GM12878 (cell line): Measurements from ENCODE around the gene ZNF732. TPM values are rescaled to one million over a fixed set of nuclear protein-coding genes. Genes with fewer than 3 reads are reported as not detected.

Source experiments
- ATAC-seq: fragments of 200-7000 bp; cut with Tn5 transposase; 3 replicates; pipeline ENCODE4 v1.9.1; 2020; ENCODE audit warnings: mild to moderate bottlenecking, moderate library complexity
- BruUV-seq: library from RNA; stranded (reverse); fragments of 400-500 nt; replicated peaks from 2 replicates; lab custom pipeline; 2021; lab: Mats Ljungman, UMichigan
- CTCF ChIA-PET: fragments of 300-600 bp; sonication (Branson Sonifier 250); formaldehyde crosslinking; extraction: SDS; loops from one replicate; lab custom pipeline; 2021; ENCODE audit warnings: inconsistent platforms; lab: Yijun Ruan, JAX
- POLR2A ChIA-PET: fragments of 350-600 bp; formaldehyde crosslinking; extraction: SDS; loops from one replicate; lab custom pipeline; 2021; ENCODE audit warnings: inconsistent platforms; lab: Charles Lee
- RAD21 ChIA-PET: fragments of 300-600 bp; sonication (Branson Sonifier 250); formaldehyde crosslinking; loops from one replicate; lab custom pipeline; 2023; ENCODE audit warnings: antibody characterized with exemption; ENCODE audit not compliant: unreplicated experiment; lab: Charles Lee
- SMC1A ChIA-PET: fragments of 300-600 bp; sonication (Branson Sonifier 250); formaldehyde crosslinking; loops from one replicate; lab custom pipeline; 2023; ENCODE audit not compliant: unreplicated experiment, uncharacterized antibody; lab: Charles Lee
- DNase-seq: peaks from one replicate; pipeline ENCODE4 v3.0.0-alpha.2; 2011; ENCODE audit warnings: low read depth, low spot score
- FAIRE-seq: peaks from 3 replicates; lab custom pipeline; 2011; peaks lifted over from hg19 to GRCh38; lab: Jason Lieb, UNC
- H2AFZ ChIP-seq: 2 replicates; pipeline ENCODE4 v1.6.0; 2011; ENCODE audit warnings: low read depth, low read length, control low read depth; ENCODE audit not compliant: control insufficient read depth
- H3K27ac ChIP-seq: 2 replicates; pipeline ENCODE4 v1.5.1; 2011; ENCODE audit warnings: control low read depth; ENCODE audit not compliant: control insufficient read depth, insufficient read depth
- H3K27me3 ChIP-seq, 2 experiments: replicated peaks in 1 of 2; 2 replicates each; pipeline versions ENCODE4 v1.6.0 to v1.6.1; 2011; ENCODE audit warnings: low read length in 1 of 2; ENCODE audit not compliant: control insufficient read depth in 2 of 2, insufficient read depth in 2 of 2
- H3K36me3 ChIP-seq, 2 experiments: 2 replicates each; pipeline ENCODE4 v1.5.1; 2011; ENCODE audit warnings: low read length in 1 of 2; ENCODE audit not compliant: control insufficient read depth in 2 of 2, insufficient read depth in 2 of 2
- H3K4me1 ChIP-seq: 2 replicates; pipeline ENCODE4 v1.6.1; 2011; ENCODE audit warnings: mild to moderate bottlenecking, low read length, moderate library complexity, mixed read lengths; ENCODE audit not compliant: control insufficient read depth, insufficient read depth
- H3K4me2 ChIP-seq: 2 replicates; pipeline ENCODE4 v1.6.0; 2011; ENCODE audit warnings: control low read depth; ENCODE audit not compliant: control insufficient read depth, insufficient read depth
- H3K4me3 ChIP-seq: fragments of 200-600 bp; sonication (generic); 2 replicates; pipeline ENCODE4 v1.5.1; 2016
- H3K79me2 ChIP-seq: 2 replicates; pipeline ENCODE4 v1.6.0; 2011; ENCODE audit warnings: low read length; ENCODE audit not compliant: control insufficient read depth, insufficient read depth
- H3K9ac ChIP-seq: 2 replicates; pipeline ENCODE4 v1.8.0; 2011; ENCODE audit warnings: low read length, control low read depth, mixed read lengths; ENCODE audit not compliant: control insufficient read depth, insufficient read depth
- H3K9me3 ChIP-seq: replicated peaks from 3 replicates; pipeline ENCODE4 v1.5.1; 2011; ENCODE audit warnings: mild to moderate bottlenecking, low read length; ENCODE audit not compliant: control insufficient read depth, insufficient read depth
- H4K20me1 ChIP-seq: 2 replicates; pipeline ENCODE4 v1.6.0; 2011; ENCODE audit not compliant: control insufficient read depth, insufficient read depth
- MYC ChIP-seq: IDR thresholded peaks from 2 replicates; pipeline ENCODE4 v1.6.1; 2011; ENCODE audit warnings: mild to moderate bottlenecking, low read length, moderate library complexity, inconsistent platforms; ENCODE audit not compliant: insufficient read depth, insufficient replicate concordance, insufficient read length, severe bottlenecking
- POLR2A ChIP-seq: IDR thresholded peaks from 2 replicates; pipeline ENCODE4 v1.6.1; 2011; ENCODE audit warnings: low read depth, mild to moderate bottlenecking, low read length
- POLR2AphosphoS5 ChIP-seq: IDR thresholded peaks from 2 replicates; pipeline ENCODE4 v1.6.1; 2011; ENCODE audit warnings: mild to moderate bottlenecking, low read length, inconsistent platforms
- POU2F2 ChIP-seq: IDR thresholded peaks from 3 replicates; pipeline ENCODE4 v1.6.1; 2011; ENCODE audit warnings: low read depth, mild to moderate bottlenecking, low read length, borderline replicate concordance
- RB1 ChIP-seq: fragments of 450-650 bp; formaldehyde crosslinking; IDR thresholded peaks from 2 replicates; pipeline ENCODE4 v1.6.1; 2017; ENCODE audit warnings: mild to moderate bottlenecking, borderline replicate concordance
- RUNX3 ChIP-seq: IDR thresholded peaks from 2 replicates; pipeline ENCODE4 v1.6.1; 2012; ENCODE audit warnings: low read length, inconsistent platforms
- SPI1 ChIP-seq: IDR thresholded peaks from 2 replicates; pipeline ENCODE4 v1.6.1; 2011; ENCODE audit warnings: low read depth, mild to moderate bottlenecking, low read length, moderate library complexity, borderline replicate concordance; ENCODE audit not compliant: insufficient read depth
- YY1 ChIP-seq: IDR thresholded peaks from 2 replicates; pipeline ENCODE4 v1.6.1; 2011; ENCODE audit warnings: low read depth, mild to moderate bottlenecking, low read length
- WGBS: methylation state at CpG from one replicate; pipeline ENCODE4 v1.1.6; 2016; ENCODE audit warnings: low lambda C conversion rate; ENCODE audit not compliant: insufficient replicate concordance, insufficient coverage; ENCODE audit errors: missing lambda C conversion rate; 5-methylcytosine and 5-hydroxymethylcytosine counted together
- in situ Hi-C: fragments of 300-500 bp; cut with MboI; formaldehyde crosslinking; loops from 9 replicates; pipeline ENCODE4 v1.14.3; 2018; ENCODE audit warnings: mixed read lengths
- intact Hi-C: fragments of 100-400 bp; cut with micrococcal nuclease; formaldehyde crosslinking; loops from one replicate; pipeline ENCODE4 v1.14.2; 2022; ENCODE audit not compliant: unreplicated experiment
- polyA plus RNA-seq, 11 experiments: library from polyadenylated mRNA; depleted of rRNA in 4 of 11; unstranded in 6 of 11; stranded (reverse) in 5 of 11; fragments of >200 nt; fragmentation: Nextera tagmentation in 4 of 11; fragmentation: Illumina TruSeq in 1 of 11; extraction: Ambion mirVana in 4 of 11; extraction: Trizol in 1 of 11; gene quantifications; 1 replicate in 1 of 11; 2 replicates in 10 of 11; pipeline versions ENCODE4 v1.2.1 to v1.2.3, GENCODE V29; 2011 to 2016; ENCODE audit warnings: inconsistent platforms in 2 of 11, missing spikeins in 2 of 11, low read depth in 1 of 11
- total RNA-seq, 4 experiments: library from RNA; depleted of rRNA in 3 of 4; stranded (reverse); fragments of >200 nt in 3 of 4; fragmentation: Illumina TruSeq in 1 of 4; extraction: Trizol in 1 of 4; gene quantifications; 2 replicates each; pipeline versions ENCODE4 v1.2.1 to v1.2.3, GENCODE V29; 2013 to 2021
- TF ChIP-seq, protein P1 (sequence below): fragments of 450-650 bp; IDR thresholded peaks from 2 replicates; pipeline ENCODE4 v1.6.1; 2018; ENCODE audit warnings: borderline replicate concordance, mild to moderate bottlenecking; ENCODE audit not compliant: partially characterized antibody
- TF ChIP-seq, protein P2 (sequence below): fragments of 450-650 bp; conservative IDR thresholded peaks from 2 replicates; pipeline ENCODE4 v1.6.1; 2017; ENCODE audit warnings: mild to moderate bottlenecking, moderate library complexity

ZNF732 gene
- total and polyA plus RNA-seq, 10 of the 15 experiments (the other 5 are each of a cell fraction or from before 2014, with no cell fraction given) = not detected

DNA sequence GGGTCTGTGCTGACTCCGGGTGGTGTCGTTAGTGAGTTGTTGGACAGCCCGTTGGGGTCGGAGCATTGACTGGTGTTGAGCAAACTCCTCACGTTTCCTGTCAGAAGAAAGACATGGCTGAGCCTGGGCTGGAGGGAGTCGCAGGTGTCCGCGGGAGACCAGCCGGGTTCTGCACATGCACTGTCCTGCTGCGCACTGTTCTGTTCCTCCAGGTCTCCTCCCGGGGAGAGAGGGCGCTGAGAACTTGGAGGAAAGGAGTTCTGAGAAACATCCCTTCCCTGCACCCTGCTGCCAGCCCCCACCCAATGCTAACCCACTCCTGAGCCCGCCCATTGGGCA, 33.5 kb upstream of the ZNF732 start:
- Histone ChIP-seq H3K4me1 (no peaks in the 10 kb centered on the region), H3K27me3 (no peaks in the 10 kb centered on the region), H2AFZ (no peak overlapping the region), H3K36me3 (peaks cover 0 to 11% of the 10 kb centered on the region in 2 experiments; a peak in 1 of 4 replicates), H4K20me1 (no peaks in the 10 kb centered on the region), H3K4me3 (peak overlapping the region; percentile 82), H3K9me3 (peaks cover 30% of the 10 kb centered on the region), H3K27ac (peak overlapping the region; percentile 91; the same call in 1 of the 2 replicates), H3K4me2 (peak overlapping the region; percentile 84), H3K9ac (peak overlapping the region; percentile 90), H3K79me2 (peaks cover 37% of the 10 kb centered on the region)
- POLR2A ChIA-PET = no interaction called here
- RAD21 ChIA-PET = no interaction called here
- in situ Hi-C loops = no loop called here
- SMC1A ChIA-PET = no interaction called here
- intact Hi-C loops = loop anchor here (5.0 kb wide), 1 partner anchor 96 kb away; no protein-coding TSS in a partner anchor
- 61% methylated on average over 10 of the region's 13 CpGs for WGBS
- ATAC-seq = no peak
- CTCF ChIA-PET = no interaction called here
- TF ChIP-seq POLR2A (peak; percentile 11; the same call in 1 of the 2 replicates), SPI1 (no peak)
- FAIRE-seq = no peak
- no peak for DNase-seq
- BruUV-seq = no TSS peak

DNA sequence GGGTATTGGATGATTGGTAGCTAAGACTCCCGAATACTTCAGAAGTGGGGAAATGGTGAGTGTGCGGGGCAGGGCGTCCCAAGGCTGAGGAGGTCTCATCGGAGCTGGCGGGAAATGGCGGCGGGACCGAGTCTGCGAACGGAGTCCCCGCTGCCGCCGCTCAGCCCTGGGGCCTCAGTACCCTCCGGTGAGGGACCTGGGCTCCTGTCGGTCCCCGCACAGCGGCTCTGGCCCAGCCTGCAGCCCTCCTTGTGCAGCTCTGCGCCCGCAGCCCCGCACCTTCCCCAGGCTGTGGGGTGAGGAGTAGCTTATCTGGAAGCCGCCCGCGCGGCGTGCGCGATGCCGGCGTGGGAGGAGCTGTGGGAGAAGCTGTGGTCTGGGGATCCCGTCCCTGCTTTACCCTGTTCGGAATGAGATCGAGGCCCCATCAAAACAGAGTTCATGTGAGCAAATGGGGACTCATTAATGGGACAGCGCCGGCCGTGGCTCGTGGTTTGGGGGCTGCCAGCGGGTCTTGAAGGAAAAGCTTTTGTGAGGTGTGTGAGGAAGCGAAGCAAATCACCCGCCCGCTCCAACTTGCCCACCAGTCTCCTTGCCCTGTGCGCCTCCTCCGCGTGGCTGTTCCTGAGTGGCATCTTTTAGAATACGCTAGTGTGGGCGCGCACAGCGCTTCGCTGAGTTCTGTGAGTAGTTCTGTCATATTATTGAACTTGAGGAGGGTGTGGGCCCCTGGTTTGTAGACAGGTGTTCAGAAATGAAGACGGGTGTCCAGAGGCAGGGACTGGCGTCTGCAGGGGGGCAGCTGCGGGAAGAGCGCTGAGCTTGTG, 32.9 kb upstream of the ZNF732 start:
- TSS peak; percentile 55 for BruUV-seq
- peaks cover 0 to 11% of the 10 kb centered on the region in 2 experiments; a peak in 1 of 4 replicates for H3K36me3 ChIP-seq
- intact Hi-C loops = loop anchor here (5.0 kb wide), 1 partner anchor 96 kb away; no protein-coding TSS in a partner anchor
- WGBS = under 1% methylated on average over 52 of the region's 52 CpGs
- H3K27me3 ChIP-seq = no peaks in the 10 kb centered on the region
- H3K27ac ChIP-seq = peak overlapping the region; percentile 91
- H3K4me1 ChIP-seq = no peaks in the 10 kb centered on the region
- peak overlapping the region; percentile 82 for H3K4me3 ChIP-seq
- RAD21 ChIA-PET = no interaction called here
- no peak for FAIRE-seq
- ATAC-seq = peak; percentile 64
- H4K20me1 ChIP-seq = no peaks in the 10 kb centered on the region
- POLR2A ChIA-PET = no interaction called here
- peaks cover 37% of the 10 kb centered on the region for H3K79me2 ChIP-seq
- SMC1A ChIA-PET = interaction anchor here (0.8 kb wide), 1 partner anchor 10 kb away, joined by 4 read pairs; no protein-coding TSS in a partner anchor
- H2AFZ ChIP-seq = peak overlapping the region; percentile 45
- in situ Hi-C loops = no loop called here
- peaks cover 30% of the 10 kb centered on the region for H3K9me3 ChIP-seq
- CTCF ChIA-PET = no interaction called here
- no peak for DNase-seq
- H3K9ac ChIP-seq = peak overlapping the region; percentile 90
- H3K4me2 ChIP-seq = peak overlapping the region; percentile 84
- TF ChIP-seq, protein P1, sequence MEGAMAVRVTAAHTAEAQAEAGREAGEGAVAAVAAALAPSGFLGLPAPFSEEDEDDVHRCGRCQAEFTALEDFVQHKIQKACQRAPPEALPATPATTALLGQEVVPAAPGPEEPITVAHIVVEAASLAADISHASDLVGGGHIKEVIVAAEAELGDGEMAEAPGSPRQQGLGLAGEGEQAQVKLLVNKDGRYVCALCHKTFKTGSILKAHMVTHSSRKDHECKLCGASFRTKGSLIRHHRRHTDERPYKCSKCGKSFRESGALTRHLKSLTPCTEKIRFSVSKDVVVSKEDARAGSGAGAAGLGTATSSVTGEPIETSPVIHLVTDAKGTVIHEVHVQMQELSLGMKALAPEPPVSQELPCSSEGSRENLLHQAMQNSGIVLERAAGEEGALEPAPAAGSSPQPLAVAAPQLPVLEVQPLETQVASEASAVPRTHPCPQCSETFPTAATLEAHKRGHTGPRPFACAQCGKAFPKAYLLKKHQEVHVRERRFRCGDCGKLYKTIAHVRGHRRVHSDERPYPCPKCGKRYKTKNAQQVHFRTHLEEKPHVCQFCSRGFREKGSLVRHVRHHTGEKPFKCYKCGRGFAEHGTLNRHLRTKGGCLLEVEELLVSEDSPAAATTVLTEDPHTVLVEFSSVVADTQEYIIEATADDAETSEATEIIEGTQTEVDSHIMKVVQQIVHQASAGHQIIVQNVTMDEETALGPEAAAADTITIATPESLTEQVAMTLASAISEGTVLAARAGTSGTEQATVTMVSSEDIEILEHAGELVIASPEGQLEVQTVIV = peak; percentile 3
- TF ChIP-seq POLR2A = peak; percentile 68
- no peak for TF ChIP-seq POU2F2
- TF ChIP-seq, protein P2, sequence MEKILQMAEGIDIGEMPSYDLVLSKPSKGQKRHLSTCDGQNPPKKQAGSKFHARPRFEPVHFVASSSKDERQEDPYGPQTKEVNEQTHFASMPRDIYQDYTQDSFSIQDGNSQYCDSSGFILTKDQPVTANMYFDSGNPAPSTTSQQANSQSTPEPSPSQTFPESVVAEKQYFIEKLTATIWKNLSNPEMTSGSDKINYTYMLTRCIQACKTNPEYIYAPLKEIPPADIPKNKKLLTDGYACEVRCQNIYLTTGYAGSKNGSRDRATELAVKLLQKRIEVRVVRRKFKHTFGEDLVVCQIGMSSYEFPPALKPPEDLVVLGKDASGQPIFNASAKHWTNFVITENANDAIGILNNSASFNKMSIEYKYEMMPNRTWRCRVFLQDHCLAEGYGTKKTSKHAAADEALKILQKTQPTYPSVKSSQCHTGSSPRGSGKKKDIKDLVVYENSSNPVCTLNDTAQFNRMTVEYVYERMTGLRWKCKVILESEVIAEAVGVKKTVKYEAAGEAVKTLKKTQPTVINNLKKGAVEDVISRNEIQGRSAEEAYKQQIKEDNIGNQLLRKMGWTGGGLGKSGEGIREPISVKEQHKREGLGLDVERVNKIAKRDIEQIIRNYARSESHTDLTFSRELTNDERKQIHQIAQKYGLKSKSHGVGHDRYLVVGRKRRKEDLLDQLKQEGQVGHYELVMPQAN = peak; percentile 55
- peak; percentile 50; the same call in 1 of the 2 replicates for TF ChIP-seq RB1
- TF ChIP-seq YY1 = peak; percentile 70; the same call in 1 of the 2 replicates
- 0 out of 2 replicates have a peak, but pooled peaks have one; percentile 15 for TF ChIP-seq POLR2AphosphoS5
- peak; percentile 39; the same call in 1 of the 2 replicates for TF ChIP-seq RUNX3
- no peak for TF ChIP-seq MYC
